Naive thymus-derived CD4-positive, alpha-beta T cell (primary cell): ENCODE measurements around the gene PAIP1. TPM values are rescaled to one million over a fixed set of nuclear protein-coding genes. Genes with fewer than 3 reads are reported as not detected.
"Not testable (repeated sequence)": the region's sequence is repeated elsewhere in the genome, so short reads cannot be mapped to it uniquely, and the experiment has no call there.

Experiments
- ATAC-seq: fragments of 150-1000 bp; cut with Tn5 transposase; 2 replicates; pipeline ENCODE4 v1.10.0; 2021; ENCODE audit warnings: mild to moderate bottlenecking, moderate library complexity
- CTCF ChIA-PET: fragments of 350-600 bp; sonication (Branson Sonifier 250); formaldehyde crosslinking; loops from one replicate; lab custom pipeline; 2021; ENCODE audit warnings: antibody characterized with exemption; lab: Charles Lee
- POLR2A ChIA-PET: fragments of 350-600 bp; sonication (Branson Sonifier 250); formaldehyde crosslinking; loops from one replicate; lab custom pipeline; 2021; ENCODE audit warnings: antibody characterized with exemption, inconsistent platforms; lab: Charles Lee
- DNase-seq, 9 donors: peaks; one replicate each; pipeline versions ENCODE4 v3.0.0 to v3.0.0-alpha.2; 2020 to 2022; ENCODE audit warnings: mixed read lengths in 1 of 9
- H3K27ac ChIP-seq: one replicate; pipeline ENCODE4 v1.7.0; 2013; ENCODE audit warnings: mild to moderate bottlenecking, low read depth, low read length, moderate library complexity
- H3K27me3 ChIP-seq, 2 donors: one replicate each; pipeline ENCODE4 v1.7.0; 2013; ENCODE audit warnings: low read length in 2 of 2, mild to moderate bottlenecking in 2 of 2, moderate library complexity in 2 of 2; ENCODE audit not compliant: control insufficient read depth in 2 of 2, insufficient read depth in 2 of 2
- H3K36me3 ChIP-seq, 3 experiments: 1 replicate in 2 of 3; 2 replicates in 1 of 3; pipeline ENCODE4 v1.7.0; 2013; ENCODE audit warnings: low read length in 3 of 3, mild to moderate bottlenecking in 3 of 3, moderate library complexity in 1 of 3; ENCODE audit not compliant: insufficient read depth in 3 of 3, control insufficient read depth in 2 of 3
- H3K4me1 ChIP-seq, 2 donors: one replicate each; pipeline ENCODE4 v1.7.0; 2013; ENCODE audit warnings: low read length in 2 of 2, mild to moderate bottlenecking in 2 of 2, moderate library complexity in 1 of 2; ENCODE audit not compliant: control insufficient read depth in 2 of 2, insufficient read depth in 2 of 2
- H3K4me3 ChIP-seq: 2 replicates; pipeline ENCODE4 v1.7.0; 2013; ENCODE audit warnings: mild to moderate bottlenecking, low read length
- H3K9me3 ChIP-seq, 3 experiments: 1 replicate in 2 of 3; 2 replicates in 1 of 3; pipeline ENCODE4 v1.7.0; 2013; ENCODE audit warnings: low read length in 3 of 3; ENCODE audit not compliant: control insufficient read depth in 2 of 3
- H3K27ac Mint-ChIP-seq, 9 donors: one replicate each; pipeline ENCODE4 v1.8.0; 2020 to 2022; ENCODE audit warnings: mixed read lengths in 9 of 9, mild to moderate bottlenecking in 8 of 9, moderate library complexity in 5 of 9, inconsistent platforms in 2 of 9
- H3K27me3 Mint-ChIP-seq, 5 donors: one replicate each; pipeline ENCODE4 v1.8.0; 2021 to 2022; ENCODE audit warnings: mixed read lengths in 5 of 5, mild to moderate bottlenecking in 1 of 5
- H3K36me3 Mint-ChIP-seq, 5 donors: one replicate each; pipeline ENCODE4 v1.8.0; 2020 to 2022; ENCODE audit warnings: mixed read lengths in 5 of 5, mild to moderate bottlenecking in 3 of 5, inconsistent platforms in 1 of 5
- H3K4me1 Mint-ChIP-seq, 7 donors: one replicate each; pipeline ENCODE4 v1.8.0; 2020 to 2022; ENCODE audit warnings: mixed read lengths in 7 of 7, mild to moderate bottlenecking in 3 of 7, inconsistent platforms in 1 of 7
- H3K4me3 Mint-ChIP-seq, 10 donors: one replicate each; pipeline ENCODE4 v1.8.0; 2020 to 2022; ENCODE audit warnings: mild to moderate bottlenecking in 10 of 10, mixed read lengths in 10 of 10, moderate library complexity in 6 of 10, inconsistent platforms in 2 of 10
- H3K9me3 Mint-ChIP-seq, 11 donors: one replicate each; pipeline ENCODE4 v1.8.0; 2020 to 2022; ENCODE audit warnings: mixed read lengths in 11 of 11, mild to moderate bottlenecking in 4 of 11, inconsistent platforms in 1 of 11, moderate library complexity in 1 of 11
- intact Hi-C, 2 donors: fragments of 100-400 bp; cut with micrococcal nuclease; formaldehyde crosslinking; loops; one replicate each; pipeline ENCODE4 v1.15.1; 2023
- polyA plus RNA-seq, 2 donors: library from polyadenylated mRNA; unstranded; fragments of 300-500 nt; fragmentation: Illumina TruSeq; gene quantifications; one replicate each; pipeline ENCODE4 v1.2.3, GENCODE V29; 2021
- total RNA-seq, 6 experiments: library from RNA in 5 of 6; stranded (reverse) in 5 of 6; gene quantifications; 1 replicate in 5 of 6; 2 replicates in 1 of 6; pipeline ENCODE4 v1.2.3 and lab custom pipeline; 2021 to 2026

The PAIP1 gene
- total and polyA plus RNA-seq, 7 experiments from 2014 or later, result 20.7 to 47.8 (median 39.2) TPM

DNA sequence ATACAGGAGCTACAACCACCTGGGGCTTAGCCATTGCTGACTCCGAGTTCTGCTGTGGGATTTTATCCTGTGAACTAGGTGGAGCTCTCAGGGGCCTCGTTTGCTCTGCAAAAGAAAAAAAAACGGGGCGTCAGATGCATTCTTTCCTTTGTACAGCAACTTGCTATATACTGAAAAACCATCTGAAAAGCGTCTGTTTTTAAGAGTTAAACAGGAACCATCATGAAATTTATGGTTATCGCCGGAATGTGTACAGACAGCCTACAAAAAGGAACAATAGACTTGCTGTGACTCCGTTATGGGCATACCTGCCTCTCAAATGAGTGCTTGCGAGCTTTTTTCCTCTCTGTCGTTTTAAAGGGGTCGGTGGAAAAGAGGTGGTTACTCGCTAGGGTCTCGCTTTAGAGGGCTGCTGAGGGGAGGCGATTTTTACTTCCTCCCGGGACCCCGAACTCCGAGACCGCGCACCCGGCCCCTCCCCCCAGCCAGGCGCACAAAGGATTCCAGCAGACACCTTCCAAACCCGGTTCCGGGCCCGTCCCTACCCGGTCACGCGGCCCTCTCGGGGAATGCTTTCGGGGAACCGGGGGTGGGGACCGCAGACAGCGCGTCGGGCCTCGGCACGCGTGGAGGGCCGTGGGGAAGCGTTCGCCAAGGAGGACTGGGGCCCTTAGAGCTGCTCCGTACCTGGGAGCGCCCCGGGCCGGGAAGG is 826 bp downstream of the PAIP1 start:
- CTCF ChIA-PET, result interaction anchor here (1.0 to 1.6 kb wide), 3 partner anchors 15 to 72 kb away, joined by 3 to 9 read pairs (median 4); partner anchors contain the start of genes NNT and TMEM267
- H3K4me1 Mint-ChIP-seq, result peaks cover 6 to 18% (median 9%) of the 10 kb centered on the region in 7 donors
- H3K27me3 ChIP-seq, result no peaks in the 10 kb centered on the region
- H3K27me3 Mint-ChIP-seq, result peaks cover 0 to 13% (median 0%) of the 10 kb centered on the region in 5 donors
- H3K4me3 ChIP-seq, result peak overlapping the region; percentile 79
- intact Hi-C loops, result loop anchor here (1.0 to 5.0 kb wide), 17 partner anchors 41 to 1652 kb away; partner anchors contain the start of genes MRPS30 (in 2 of the 2), NNT (in 2 of the 2), RIMOC1 (in 2 of the 2) and C5orf34 (in 1 of the 2)
- no peaks in the 10 kb centered on the region for H3K9me3 Mint-ChIP-seq
- peak overlapping the region in 6 of 10 donors; percentile 88 to 95 (median 92) for H3K4me3 Mint-ChIP-seq
- H3K4me1 ChIP-seq, result peaks cover 17 to 33% of the 10 kb centered on the region in 2 donors
- peak overlapping the region; percentile 96 for H3K27ac ChIP-seq
- no peaks in the 10 kb centered on the region for H3K9me3 ChIP-seq
- DNase-seq, result peak in 4 of 9 donors; percentile 0 to 71 (median 36)
- peaks cover 0 to 9% (median 1%) of the 10 kb centered on the region in 3 experiments for H3K36me3 ChIP-seq
- POLR2A ChIA-PET, result interaction anchor here (0.6 to 4.0 kb wide), 11 partner anchors 8 to 564 kb away, joined by 3 to 47 read pairs (median 4); partner anchors contain the start of genes C5orf34, NNT and TMEM267
- H3K36me3 Mint-ChIP-seq, result peaks cover 0 to 5% (median under 1%) of the 10 kb centered on the region in 5 donors
- no peak for ATAC-seq
- peak overlapping the region in 7 of 9 donors; percentile 91 to 97 (median 93) for H3K27ac Mint-ChIP-seq

DNA sequence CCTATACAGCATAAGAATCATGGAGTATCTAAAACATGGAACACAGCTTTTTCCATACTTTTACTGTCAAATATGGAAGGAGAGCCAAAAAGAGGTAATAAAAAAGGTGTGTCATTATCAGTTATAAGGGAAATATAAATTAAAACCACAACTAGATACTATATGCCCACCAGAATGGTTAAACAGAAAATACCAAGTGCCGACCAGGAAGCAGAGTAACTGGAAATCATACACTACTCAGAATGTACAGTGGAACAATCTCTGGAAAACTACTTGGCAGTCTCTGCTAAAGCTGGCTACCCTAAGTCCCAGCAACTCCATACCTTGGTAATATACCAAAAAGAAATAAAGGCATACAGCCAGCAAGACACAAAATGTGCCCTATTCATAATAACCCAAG is 2.4 kb downstream of the PAIP1 start:
- DNase-seq (no peak), ATAC-seq (no peak)
- H3K27ac Mint-ChIP-seq, result peak overlapping the region in 2 of 9 donors; percentile 5 to 93
- no peak overlapping the region for H3K4me3 Mint-ChIP-seq
- H3K27me3 ChIP-seq, result no peaks in the 10 kb centered on the region
- H3K9me3 Mint-ChIP-seq, result no peaks in the 10 kb centered on the region
- H3K27ac ChIP-seq, result peak overlapping the region; percentile 96
- peaks cover 17 to 36% of the 10 kb centered on the region in 2 donors for H3K4me1 ChIP-seq
- peaks cover 0 to 3% (median 0%) of the 10 kb centered on the region in 5 donors for H3K27me3 Mint-ChIP-seq
- H3K4me1 Mint-ChIP-seq, result peaks cover 10 to 23% (median 15%) of the 10 kb centered on the region in 7 donors
- intact Hi-C loops, result loop anchor here in 1 of 2 donors (1.0 kb wide), 1 partner anchor 10 kb away; no protein-coding TSS in a partner anchor
- H3K9me3 ChIP-seq, result no peaks in the 10 kb centered on the region
- POLR2A ChIA-PET, result interaction anchor here (0.9 to 4.0 kb wide), 5 partner anchors 14 to 646 kb away, joined by 3 to 47 read pairs (median 4); partner anchors contain the start of genes NNT and TMEM267
- peaks cover 4 to 9% (median 4%) of the 10 kb centered on the region in 5 donors for H3K36me3 Mint-ChIP-seq
- H3K4me3 ChIP-seq, result no peak overlapping the region
- CTCF ChIA-PET, result interaction anchor here (1.0 to 1.2 kb wide), 2 partner anchors 50 to 63 kb away, joined by 3 read pairs; no protein-coding TSS in a partner anchor
- peaks cover 0 to 9% (median 3%) of the 10 kb centered on the region in 3 experiments for H3K36me3 ChIP-seq

DNA sequence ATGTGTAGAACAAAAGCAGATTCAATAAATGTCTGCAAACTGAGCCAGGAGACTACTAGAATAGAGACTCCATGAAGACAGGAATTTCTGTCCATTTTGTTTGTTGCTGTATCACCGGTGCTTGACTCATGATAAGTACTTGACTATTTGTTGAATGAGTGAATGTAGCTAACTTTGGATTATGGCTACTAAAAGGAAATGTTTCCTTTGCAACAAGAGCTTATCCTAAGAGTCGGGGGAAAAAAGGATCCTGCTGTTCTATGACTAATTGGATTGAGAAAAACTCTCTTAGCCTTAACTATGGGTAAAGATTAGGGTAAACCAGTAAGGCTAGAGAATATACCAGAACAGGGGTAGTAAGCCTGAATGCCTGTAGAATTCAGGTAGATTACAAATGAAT is 3.5 kb downstream of the PAIP1 start:
- peaks cover 7 to 13% (median 9%) of the 10 kb centered on the region in 5 donors for H3K36me3 Mint-ChIP-seq
- no peak for DNase-seq
- ATAC-seq, result no peak
- peaks cover 15 to 27% (median 19%) of the 10 kb centered on the region in 7 donors for H3K4me1 Mint-ChIP-seq
- intact Hi-C loops, result no loop called here
- Histone ChIP-seq H3K27ac (no peak overlapping the region), H3K27me3 (no peaks in the 10 kb centered on the region), H3K4me1 (peaks cover 17 to 36% of the 10 kb centered on the region in 2 donors), H3K9me3 (no peaks in the 10 kb centered on the region), H3K36me3 (peaks cover 0 to 13% (median 3%) of the 10 kb centered on the region in 3 experiments), H3K4me3 (no peak overlapping the region)
- CTCF ChIA-PET, result interaction anchor here (1.2 kb wide), 1 partner anchor 51 kb away, joined by 3 read pairs; no protein-coding TSS in a partner anchor
- H3K4me3 Mint-ChIP-seq, result no peak overlapping the region
- H3K27ac Mint-ChIP-seq, result no peak overlapping the region
- H3K9me3 Mint-ChIP-seq, result no peaks in the 10 kb centered on the region
- no peaks in the 10 kb centered on the region for H3K27me3 Mint-ChIP-seq
- POLR2A ChIA-PET, result interaction anchor here (1.0 to 4.0 kb wide), 4 partner anchors 13 to 69 kb away, joined by 3 to 47 read pairs (median 17); partner anchors contain the start of genes NNT and TMEM267

DNA sequence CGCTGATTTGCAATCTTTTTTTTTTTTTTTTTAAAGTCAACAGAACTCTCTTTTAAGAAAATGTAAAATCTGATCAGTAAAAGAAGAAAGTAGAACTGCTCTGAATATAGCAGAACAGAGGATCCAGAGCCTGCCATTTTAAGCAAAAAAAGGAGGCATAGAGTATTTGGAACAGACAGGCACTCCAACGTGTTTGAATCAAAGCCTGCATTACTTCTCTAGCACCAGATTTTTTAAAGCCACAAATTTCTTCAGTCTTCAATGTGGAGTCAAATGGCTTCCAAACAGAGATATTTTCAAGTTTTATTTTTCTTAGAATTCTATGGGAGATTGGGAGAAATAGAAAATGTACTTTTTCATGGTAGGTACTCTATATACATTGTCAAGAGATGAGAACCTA is 5.1 kb downstream of the PAIP1 start:
- ATAC-seq, result no peak
- Histone ChIP-seq H3K27ac (peak overlapping the region; percentile 14), H3K4me1 (peaks cover 17 to 31% of the 10 kb centered on the region in 2 donors), H3K4me3 (no peak overlapping the region), H3K27me3 (no peaks in the 10 kb centered on the region), H3K36me3 (peaks cover 0 to 29% (median 10%) of the 10 kb centered on the region in 3 experiments), H3K9me3 (no peaks in the 10 kb centered on the region)
- POLR2A ChIA-PET, result interaction anchor here (0.8 to 2.1 kb wide), 3 partner anchors 68 to 475 kb away, joined by 3 to 12 read pairs (median 4); partner anchors contain the start of gene TMEM267
- Mint-ChIP-seq H3K27me3 (no peaks in the 10 kb centered on the region), H3K4me1 (peaks cover 8 to 26% (median 18%) of the 10 kb centered on the region in 7 donors), H3K36me3 (peaks cover 7 to 15% (median 12%) of the 10 kb centered on the region in 5 donors), H3K9me3 (no peaks in the 10 kb centered on the region), H3K4me3 (peak overlapping the region in 1 of 10 donors; percentile 9), H3K27ac (no peak overlapping the region)
- no peak for DNase-seq
- intact Hi-C loops, result no loop called here
- CTCF ChIA-PET, result interaction anchor here (0.6 kb wide), 3 partner anchors 26 to 1641 kb away, joined by 3 to 6 read pairs (median 5); no protein-coding TSS in a partner anchor

DNA sequence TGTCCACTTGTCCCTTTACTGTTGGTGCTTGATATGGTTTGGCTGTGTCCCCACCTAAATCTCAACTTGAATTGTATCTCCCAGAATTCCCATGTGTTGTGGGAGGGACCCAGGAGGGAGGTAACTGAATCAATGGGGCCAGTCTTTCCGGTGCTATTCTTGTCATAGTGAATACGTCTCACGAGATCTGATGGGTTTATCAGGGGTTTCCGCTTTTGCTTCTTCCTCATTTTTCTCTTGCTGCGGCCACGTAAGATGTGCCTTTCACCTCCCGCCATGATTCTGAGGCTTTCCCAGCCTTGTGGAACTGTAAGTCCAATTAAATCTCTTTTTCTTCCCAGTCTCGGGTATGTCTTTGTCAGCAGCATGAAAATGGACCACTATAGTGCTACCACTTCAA is 7.6 kb downstream of the PAIP1 start:
- peaks cover 9 to 54% (median 27%) of the 10 kb centered on the region in 3 experiments for H3K36me3 ChIP-seq
- H3K27ac ChIP-seq, CTCF ChIA-PET, H3K9me3 Mint-ChIP-seq, ATAC-seq, H3K27me3 Mint-ChIP-seq, H3K27me3 ChIP-seq, H3K9me3 ChIP-seq, H3K4me3 Mint-ChIP-seq, H3K4me3 ChIP-seq, intact Hi-C loops, DNase-seq: not testable (repeated sequence)
- peaks cover 0 to 16% of the 10 kb centered on the region in 2 donors for H3K4me1 ChIP-seq
- H3K36me3 Mint-ChIP-seq, result peaks cover 16 to 35% (median 22%) of the 10 kb centered on the region in 5 donors
- H3K4me1 Mint-ChIP-seq, result peaks cover 15 to 36% (median 23%) of the 10 kb centered on the region in 7 donors
- POLR2A ChIA-PET, result interaction anchor here (0.6 kb wide), 1 partner anchor 16 kb away, joined by 4 read pairs; no protein-coding TSS in a partner anchor
- H3K27ac Mint-ChIP-seq, result peak overlapping the region in 2 of 9 donors; percentile 34 to 71

DNA sequence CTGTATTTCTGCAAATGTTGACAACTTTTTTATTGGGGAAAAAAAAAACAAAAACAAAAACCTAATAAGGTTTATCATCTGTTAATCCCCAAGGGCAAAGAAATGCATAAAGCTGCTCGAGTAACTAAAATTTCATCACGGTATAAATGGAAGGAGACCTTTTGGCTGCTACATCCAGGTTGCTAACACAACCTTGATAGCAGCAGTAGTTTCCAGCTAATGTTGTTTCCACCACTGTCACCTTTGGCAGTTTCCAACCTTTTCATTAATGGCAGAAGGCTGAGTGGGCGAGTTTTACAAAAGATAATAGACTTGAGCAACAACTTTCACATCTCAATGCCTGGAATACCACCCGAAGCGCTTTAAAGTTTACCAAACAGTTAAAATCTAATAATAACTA is 8.5 kb downstream of the PAIP1 start:
- Mint-ChIP-seq H3K36me3 (peaks cover 16 to 38% (median 26%) of the 10 kb centered on the region in 5 donors), H3K4me3 (no peak overlapping the region), H3K27me3 (no peaks in the 10 kb centered on the region), H3K4me1 (peaks cover 16 to 38% (median 27%) of the 10 kb centered on the region in 7 donors), H3K27ac (peak overlapping the region in 1 of 9 donors; percentile 8), H3K9me3 (no peaks in the 10 kb centered on the region)
- Histone ChIP-seq H3K27ac (no peak overlapping the region), H3K36me3 (peaks cover 12 to 62% (median 27%) of the 10 kb centered on the region in 3 experiments), H3K9me3 (no peaks in the 10 kb centered on the region), H3K4me1 (peaks cover 0 to 8% of the 10 kb centered on the region in 2 donors), H3K27me3 (no peaks in the 10 kb centered on the region), H3K4me3 (no peak overlapping the region)
- CTCF ChIA-PET, result no interaction called here
- POLR2A ChIA-PET, result no interaction called here
- DNase-seq (no peak), ATAC-seq (no peak)
- intact Hi-C loops, result no loop called here
